Left ventricle myocardium superior (tissue), 1 donor: ENCODE results near the gene BRD1. TPM values are rescaled to one million over a fixed set of nuclear protein-coding genes. Genes with fewer than 3 reads are reported as not detected.

ENCODE experiments used
- ATAC-seq: fragments of 200-7000 bp; cut with Tn5 transposase; one replicate; pipeline ENCODE4 v1.9.1; 2020; ENCODE audit warnings: mild to moderate bottlenecking, moderate library complexity
- DNase-seq: peaks from one replicate; pipeline ENCODE4 v3.0.0-alpha.2; 2020
- intact Hi-C: fragments of 100-400 bp; cut with micrococcal nuclease; formaldehyde crosslinking; loops from one replicate; pipeline ENCODE4 v1.11.0; 2022
- total RNA-seq: library from RNA; stranded (reverse); fragmentation: NEBNext Ultra II Directional; extraction: Animal tissue kit (Norgen Biotek cat#: 25700); gene quantifications from one replicate; pipeline ENCODE4 v1.2.1, GENCODE V29; 2021
- donor health status: DM: no; HTN: yes; CAD: no; lungs with severe emphysema.

BRD1 gene
- total RNA-seq, 1 donor from 2014 or later = 18.7 TPM

DNA sequence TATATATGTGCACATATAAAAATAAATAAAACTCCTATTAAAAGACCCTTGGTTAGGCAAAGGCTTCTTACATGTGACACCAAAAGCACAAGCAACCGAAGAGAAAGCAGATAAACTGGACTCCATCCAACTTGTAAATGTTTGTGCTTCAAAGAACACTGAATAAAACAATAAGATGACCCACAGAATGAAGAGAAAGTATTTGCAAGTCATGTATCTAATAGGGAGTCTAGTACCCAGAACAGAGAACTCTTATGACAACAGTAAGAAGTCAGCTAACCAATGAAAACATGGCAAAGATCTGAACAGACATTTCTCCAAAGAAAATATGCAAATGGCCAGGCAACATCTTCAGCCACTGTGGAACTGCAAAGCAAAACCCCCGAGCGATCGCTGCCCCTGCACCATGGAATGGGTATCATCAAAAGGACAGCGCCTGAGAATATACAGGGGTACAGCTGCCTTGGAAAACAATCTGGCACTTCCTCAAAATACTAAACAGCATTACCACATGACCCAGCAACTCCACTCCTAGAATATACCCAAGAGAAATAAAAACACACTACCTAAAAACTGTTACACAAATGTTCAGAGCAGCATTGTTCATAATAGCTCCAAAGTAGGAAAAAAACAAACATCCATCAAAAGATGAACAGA is 17.2 kb downstream of the BRD1 start:
- ATAC-seq = no peak
- DNase-seq = no peak
- intact Hi-C loops = no loop called here

- intact Hi-C loops = no loop called here
- DNase-seq (no peak), ATAC-seq (no peak)
These were observed 19.6 kb downstream of the BRD1 start for GRCh38 chr22:49807780-49808708.

DNA sequence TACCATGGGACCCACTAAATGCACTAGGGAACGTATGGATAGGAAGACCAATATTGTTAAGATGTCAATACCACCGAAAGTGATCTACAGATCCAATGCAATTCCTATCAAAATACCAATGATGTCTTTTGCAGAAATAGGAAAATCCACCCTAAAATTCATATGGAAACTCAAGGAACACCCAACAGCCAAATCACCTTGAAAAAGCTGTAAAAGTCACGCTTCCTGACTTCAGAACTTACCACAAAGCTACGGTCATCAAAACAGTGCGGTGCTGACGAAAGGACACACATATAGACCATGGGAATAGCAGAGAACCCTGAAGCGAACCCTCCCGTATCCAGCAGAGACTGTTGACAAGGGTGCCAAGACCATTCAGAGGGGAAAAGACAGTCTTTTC is 20.5 kb downstream of the BRD1 start:
- intact Hi-C loops = no loop called here
- DNase-seq (no peak), ATAC-seq (no peak)

DNA sequence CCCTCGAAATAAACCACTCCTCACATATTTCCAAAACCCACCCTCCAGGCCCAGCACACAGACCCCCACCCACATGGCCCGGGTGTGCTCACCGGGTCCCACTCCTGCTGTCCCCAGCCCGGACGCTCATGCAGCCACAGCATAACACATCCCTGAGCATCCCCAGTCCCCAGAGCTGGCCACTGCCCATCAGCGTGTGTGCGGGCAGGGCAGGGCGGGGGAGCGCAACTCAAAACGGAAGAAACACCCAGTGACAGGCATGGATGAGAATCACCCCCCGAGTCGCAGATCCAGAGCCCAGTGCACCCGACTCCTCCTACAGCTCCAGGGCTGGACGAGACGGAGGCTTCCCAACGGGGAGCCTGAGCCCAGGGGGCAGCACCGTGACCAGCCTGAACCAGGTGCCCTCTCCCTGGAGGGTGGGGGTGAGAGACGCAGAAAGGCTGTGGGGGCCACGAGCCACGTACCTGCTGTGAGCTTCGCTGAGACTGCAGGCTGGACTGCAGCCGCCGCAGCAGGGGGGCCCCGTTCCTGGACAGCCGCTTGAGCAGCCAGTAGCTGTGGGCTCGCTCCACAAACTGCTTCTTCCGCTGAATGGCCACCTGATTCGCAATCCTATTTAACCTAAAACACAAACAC is 23.8 kb downstream of the BRD1 start:
- DNase-seq = no peak
- no peak for ATAC-seq
- intact Hi-C loops = no loop called here

- DNase-seq = no peak
- intact Hi-C loops = no loop called here
- no peak for ATAC-seq
These were observed 24.5 kb downstream of the BRD1 start for GRCh38 chr22:49803134-49803533.

DNA sequence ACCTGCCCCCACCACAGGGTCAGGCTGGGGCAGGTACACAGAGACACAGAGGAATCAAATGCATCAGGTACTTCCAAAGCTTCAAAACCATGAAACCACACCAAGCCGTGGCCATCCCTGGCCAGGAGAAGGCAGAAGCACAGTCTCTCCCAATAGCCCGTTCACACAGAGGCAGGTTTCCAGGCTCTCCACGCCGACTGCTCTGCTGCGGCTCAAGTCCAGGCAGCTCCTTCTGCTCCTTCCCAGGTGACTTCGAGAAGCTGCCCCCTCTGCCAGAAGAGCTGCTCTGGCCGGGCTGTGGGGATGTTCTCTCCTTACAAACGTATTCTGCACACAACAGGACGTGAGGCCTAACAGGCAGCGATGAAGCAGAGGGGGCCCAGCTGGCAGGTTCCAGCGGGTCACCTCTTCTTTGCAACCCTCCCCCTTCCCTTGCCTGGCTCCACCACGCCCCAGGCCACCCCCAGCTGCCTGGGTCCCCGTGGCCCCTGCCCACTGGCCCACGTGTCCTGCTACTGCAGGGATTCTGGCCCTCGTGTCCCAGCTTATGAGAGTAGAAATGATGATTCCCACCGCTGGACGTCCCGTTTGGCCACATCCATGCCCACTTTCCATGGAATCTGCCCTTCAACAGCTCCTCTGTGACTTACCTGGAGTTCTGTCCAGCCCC is 26.1 kb downstream of the BRD1 start:
- DNase-seq = no peak
- intact Hi-C loops = no loop called here
- no peak for ATAC-seq

DNA sequence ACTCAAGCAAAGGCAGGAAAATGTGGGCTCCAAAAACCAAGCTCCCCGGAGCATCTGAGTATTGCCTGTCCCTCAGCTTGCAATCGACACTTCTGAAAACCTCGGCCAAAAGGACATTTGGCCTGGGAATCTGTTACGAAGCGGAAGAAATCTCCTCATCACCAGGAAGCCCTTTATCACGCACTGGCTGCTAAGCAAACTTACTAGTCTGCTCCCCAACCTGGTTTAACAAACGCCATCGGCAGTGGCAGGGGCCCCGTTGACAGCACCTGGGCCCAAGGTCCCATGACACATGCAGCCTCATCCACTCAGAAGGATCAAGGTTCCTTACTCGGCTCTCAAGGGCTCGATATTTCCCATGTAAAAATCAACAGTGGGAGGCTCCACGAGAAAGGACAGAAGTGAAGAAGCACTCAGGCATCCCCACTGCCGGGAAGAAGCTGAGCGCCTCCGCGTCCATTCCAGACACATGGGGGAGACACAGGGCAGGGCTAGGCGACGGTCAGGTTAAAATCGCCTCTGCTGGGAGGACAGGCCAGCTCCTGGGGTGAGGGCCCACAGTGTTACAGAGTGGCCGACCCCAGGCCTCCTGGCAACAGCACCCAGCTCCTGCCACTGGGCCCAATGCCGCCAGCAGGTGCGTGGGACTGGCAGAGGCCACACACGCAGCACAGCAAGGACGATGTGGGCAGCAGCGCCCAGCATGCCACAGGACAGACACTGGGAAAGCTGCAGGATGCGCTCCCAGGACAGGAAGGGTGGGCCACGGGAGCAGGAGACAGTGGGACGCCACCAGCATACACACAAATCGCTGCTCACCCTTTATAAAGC is 27.1 kb downstream of the BRD1 start:
- DNase-seq (no peak), ATAC-seq (peak; percentile 46)
- intact Hi-C loops = no loop called here

DNA sequence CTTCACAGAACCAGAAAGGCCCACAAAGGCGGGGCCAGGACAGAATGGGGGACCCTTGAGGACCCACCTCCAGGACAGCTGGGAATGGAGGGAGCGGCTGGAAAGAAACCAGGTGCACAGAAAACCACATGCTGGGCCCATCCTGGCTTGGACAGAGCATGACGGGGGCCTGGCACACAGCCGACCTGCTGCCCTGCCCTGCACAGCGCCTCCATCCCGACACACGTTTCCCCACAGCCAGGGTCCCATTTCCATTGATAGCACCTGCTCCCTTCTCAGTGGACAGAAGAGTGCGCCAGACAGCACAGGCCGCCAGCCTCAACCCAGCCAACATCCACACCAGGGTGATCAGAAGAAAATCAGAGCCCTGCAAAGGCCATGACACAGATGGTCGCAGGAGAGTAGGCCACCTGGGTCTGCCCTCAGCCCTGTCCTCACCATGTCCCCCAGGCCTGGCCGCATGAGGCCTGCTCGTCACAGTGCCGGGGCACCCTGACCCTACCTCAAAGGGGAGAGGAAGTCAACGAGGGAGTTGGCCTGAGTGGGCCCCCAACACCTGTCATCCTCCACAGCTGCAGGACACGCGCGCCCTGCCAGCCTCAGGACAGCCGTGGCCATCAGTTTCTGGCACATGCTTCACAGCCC is 28.1 kb downstream of the BRD1 start:
- DNase-seq (no peak), ATAC-seq (peak; percentile 6)
- intact Hi-C loops = no loop called here

- intact Hi-C loops = no loop called here
- DNase-seq (no peak), ATAC-seq (no peak)
These were observed 29.1 kb downstream of the BRD1 start for GRCh38 chr22:49798486-49799151.

GRCh38 chr22:49797706-49798105 is 30.0 kb downstream of the BRD1 start:
- ATAC-seq = no peak
- no peak for DNase-seq
- intact Hi-C loops = no loop called here

DNA sequence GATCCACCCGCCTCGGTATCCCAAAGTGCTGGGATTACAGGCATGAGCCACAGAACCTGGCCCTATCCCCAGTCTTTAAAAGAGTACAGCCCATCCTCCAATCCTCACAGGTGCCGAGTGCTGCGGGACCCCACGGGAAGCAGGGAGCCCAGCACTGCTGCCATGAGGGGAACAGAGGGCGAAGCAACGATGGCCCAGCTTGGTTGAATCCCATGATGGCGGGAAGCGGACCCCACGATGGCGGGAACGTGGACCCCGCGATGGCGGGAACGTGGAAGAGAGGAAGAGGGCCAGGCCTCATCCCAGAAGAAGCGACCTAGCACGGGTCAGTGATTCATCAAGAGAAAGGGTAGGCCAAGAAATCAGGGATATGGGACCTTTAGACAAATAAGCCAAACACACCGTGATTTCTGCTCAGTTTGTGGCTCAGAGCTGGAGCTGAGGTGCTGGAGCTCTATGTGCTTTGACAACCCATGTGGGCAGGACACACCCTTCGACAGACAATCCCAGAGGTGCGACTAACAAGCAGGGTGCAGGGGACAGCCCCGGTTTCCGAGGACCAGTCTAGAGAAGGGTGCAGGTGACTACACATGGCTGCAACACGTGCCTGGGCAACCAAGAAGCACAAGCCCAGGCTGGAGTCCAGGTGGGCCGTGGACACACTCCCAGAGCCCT is 30.9 kb downstream of the BRD1 start:
- intact Hi-C loops = no loop called here
- ATAC-seq (no peak), DNase-seq (no peak)

- ATAC-seq = no peak
- intact Hi-C loops = no loop called here
- no peak for DNase-seq
These were observed 32.2 kb downstream of the BRD1 start for GRCh38 chr22:49795521-49795920.

- intact Hi-C loops = no loop called here
- ATAC-seq (no peak), DNase-seq (no peak)
These were observed 33.8 kb downstream of the BRD1 start for GRCh38 chr22:49793871-49794270.

GRCh38 chr22:49793296-49793695 is 34.4 kb downstream of the BRD1 start:
- DNase-seq (no peak), ATAC-seq (no peak)
- intact Hi-C loops = no loop called here

GRCh38 chr22:49792107-49792506 is 35.6 kb downstream of the BRD1 start:
- peak; percentile 73 for ATAC-seq
- no peak for DNase-seq
- intact Hi-C loops = no loop called here

GRCh38 chr22:49791682-49792081 is 36.0 kb downstream of the BRD1 start:
- intact Hi-C loops = no loop called here
- no peak for DNase-seq

GRCh38 chr22:49790912-49791311 is 36.8 kb downstream of the BRD1 start:
- intact Hi-C loops = no loop called here
- DNase-seq (peak; percentile 45), ATAC-seq (no peak)

More at GRCh38 chr22:49791682-49792081, 36.0 kb downstream of the BRD1 start:
- peak; percentile 5 for ATAC-seq
